Muscle layer of duodenum (tissue), 2 donors: ENCODE data around the gene CNBD2.
"Not testable (repeated sequence)": the region's sequence is repeated elsewhere in the genome, so short reads cannot be mapped to it uniquely, and the experiment has no call there.

Experiments used
- H3K27ac ChIP-seq: one replicate; pipeline ENCODE4 v1.7.0; 2013; ENCODE audit warnings: mild to moderate bottlenecking, low read length
- H3K27me3 ChIP-seq: one replicate; pipeline ENCODE4 v1.7.0; 2013; ENCODE audit warnings: low read depth, mild to moderate bottlenecking, control low read depth, low read length
- H3K36me3 ChIP-seq, 2 donors: one replicate each; pipeline ENCODE4 v1.7.0; 2013; ENCODE audit warnings: low read length in 2 of 2, control low read depth in 1 of 2, mild to moderate bottlenecking in 1 of 2; ENCODE audit not compliant: insufficient read depth in 2 of 2, control insufficient read depth in 1 of 2
- H3K4me1 ChIP-seq, 2 donors: one replicate each; pipeline ENCODE4 v1.7.0; 2013; ENCODE audit warnings: low read length in 2 of 2, mild to moderate bottlenecking in 2 of 2, control low read depth in 1 of 2, moderate library complexity in 1 of 2; ENCODE audit not compliant: insufficient read depth in 2 of 2, control insufficient read depth in 1 of 2
- H3K4me3 ChIP-seq, 2 donors: one replicate each; pipeline ENCODE4 v1.7.0; 2013; ENCODE audit warnings: low read length in 2 of 2, low read depth in 1 of 2, mild to moderate bottlenecking in 1 of 2
- H3K9me3 ChIP-seq, 2 donors: one replicate each; pipeline ENCODE4 v1.7.0; 2013; ENCODE audit warnings: low read length in 2 of 2, control low read depth in 1 of 2, mild to moderate bottlenecking in 1 of 2; ENCODE audit not compliant: control insufficient read depth in 1 of 2
- donor health status: healthy.

Gene CNBD2

DNA sequence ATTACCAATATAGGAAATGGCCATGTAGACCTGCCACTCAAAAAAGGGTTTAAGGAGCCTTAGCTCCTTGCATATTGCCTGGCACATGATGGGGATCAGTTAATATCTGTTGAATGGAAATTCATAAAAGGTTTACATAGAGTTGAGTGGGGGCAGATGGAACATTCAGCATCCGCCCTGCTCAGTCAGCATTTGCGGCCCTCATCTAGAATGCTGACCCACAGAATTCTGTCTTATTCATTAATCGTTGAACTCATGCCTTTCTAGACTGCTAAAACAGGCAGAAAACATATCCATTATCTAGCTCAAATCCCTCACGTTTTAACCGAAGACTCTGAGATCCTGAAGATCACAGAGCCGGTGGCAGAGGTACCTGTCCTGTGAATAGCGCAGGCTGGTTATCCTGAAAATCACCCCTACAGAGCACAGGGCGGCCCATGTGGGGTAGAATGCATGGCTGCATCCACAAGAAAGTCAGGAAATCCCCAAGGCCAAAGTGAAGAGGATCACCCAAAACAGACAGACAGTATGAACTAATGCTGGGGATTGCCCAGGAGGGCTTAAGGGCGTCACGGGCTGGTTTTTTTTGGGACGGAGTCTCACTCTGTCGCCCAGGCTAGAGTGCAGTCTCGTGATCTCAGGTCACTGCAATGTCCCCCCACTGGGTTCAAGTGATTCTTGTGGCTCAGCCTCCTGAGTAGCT, 59.9 kb downstream of the CNBD2 start:
- Histone ChIP-seq H3K9me3 (no peaks in the 10 kb centered on the region), H3K4me3 (no peak overlapping the region), H3K36me3 (no peaks in the 10 kb centered on the region), H3K4me1 (no peaks in the 10 kb centered on the region), H3K27ac (no peak overlapping the region), H3K27me3 (no peaks in the 10 kb centered on the region)

DNA sequence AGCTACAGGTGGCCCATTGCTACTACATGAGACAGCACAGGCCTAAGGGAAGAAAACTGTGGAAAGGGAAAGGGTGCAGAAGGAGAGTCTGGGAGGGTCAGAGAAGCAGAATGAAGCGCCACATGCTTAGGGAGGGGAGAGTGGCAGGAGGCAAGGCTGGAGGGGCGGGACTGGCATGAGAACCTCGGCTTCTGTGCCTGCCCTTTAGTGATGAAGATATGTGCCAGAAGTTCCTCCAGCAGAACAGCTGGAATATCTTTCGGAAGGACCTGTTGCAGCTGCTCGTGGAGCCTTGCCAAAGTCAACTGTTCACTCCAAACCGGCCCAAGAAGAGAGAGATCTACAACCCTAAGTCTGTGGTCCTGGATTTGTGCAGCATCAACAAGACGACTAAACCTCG, 61.8 kb downstream of the CNBD2 start:
- Histone ChIP-seq H3K9me3 (no peaks in the 10 kb centered on the region), H3K4me3 (no peak overlapping the region), H3K27me3 (no peaks in the 10 kb centered on the region), H3K36me3 (no peaks in the 10 kb centered on the region), H3K4me1 (no peaks in the 10 kb centered on the region), H3K27ac (no peak overlapping the region)

DNA sequence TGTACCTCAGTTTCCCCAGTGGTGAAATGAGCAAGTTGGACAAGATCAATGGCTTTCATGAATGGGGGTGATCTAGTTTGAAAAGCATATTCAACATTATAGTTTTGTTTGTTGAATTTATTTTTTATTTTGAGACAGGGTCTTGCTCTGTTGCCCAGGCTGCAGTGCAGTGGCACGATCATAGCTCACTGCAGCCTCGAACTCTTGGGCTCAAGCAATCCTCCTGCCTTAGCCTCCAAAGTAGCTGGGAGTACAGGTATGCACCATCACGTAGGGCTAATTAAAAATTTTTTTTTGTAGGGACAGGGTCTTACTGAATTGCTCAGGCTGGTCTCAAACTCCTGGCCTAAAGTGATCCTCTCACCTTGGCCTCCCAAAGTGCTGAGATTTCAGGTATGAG, 63.4 kb downstream of the CNBD2 start:
- Histone ChIP-seq H3K4me3 (no peak overlapping the region), H3K27me3 (no peaks in the 10 kb centered on the region), H3K4me1 (no peaks in the 10 kb centered on the region), H3K9me3 (no peaks in the 10 kb centered on the region), H3K27ac (no peak overlapping the region), H3K36me3 (no peaks in the 10 kb centered on the region)

DNA sequence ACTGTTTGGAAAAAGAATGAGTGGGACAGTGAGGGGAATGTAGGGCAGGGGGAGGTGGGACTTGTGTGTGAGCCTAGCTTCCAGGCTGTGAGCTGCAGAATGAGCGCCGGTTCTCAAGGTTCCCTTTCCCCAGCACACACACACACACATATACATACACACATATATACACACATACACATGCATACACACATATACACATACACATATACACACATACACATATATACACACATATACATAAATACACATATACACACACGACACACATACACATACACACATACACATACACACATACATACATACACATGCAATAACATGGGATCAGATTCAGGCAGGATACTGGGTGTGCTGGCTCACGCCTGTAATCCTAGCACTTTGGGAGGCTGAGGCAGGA, 66.5 kb downstream of the CNBD2 start:
- H3K4me3 ChIP-seq, result no peak overlapping the region
- H3K27ac ChIP-seq, result no peak overlapping the region
- H3K36me3 ChIP-seq, result no peaks in the 10 kb centered on the region
- no peaks in the 10 kb centered on the region for H3K9me3 ChIP-seq
- no peaks in the 10 kb centered on the region for H3K27me3 ChIP-seq
- no peaks in the 10 kb centered on the region for H3K4me1 ChIP-seq

DNA sequence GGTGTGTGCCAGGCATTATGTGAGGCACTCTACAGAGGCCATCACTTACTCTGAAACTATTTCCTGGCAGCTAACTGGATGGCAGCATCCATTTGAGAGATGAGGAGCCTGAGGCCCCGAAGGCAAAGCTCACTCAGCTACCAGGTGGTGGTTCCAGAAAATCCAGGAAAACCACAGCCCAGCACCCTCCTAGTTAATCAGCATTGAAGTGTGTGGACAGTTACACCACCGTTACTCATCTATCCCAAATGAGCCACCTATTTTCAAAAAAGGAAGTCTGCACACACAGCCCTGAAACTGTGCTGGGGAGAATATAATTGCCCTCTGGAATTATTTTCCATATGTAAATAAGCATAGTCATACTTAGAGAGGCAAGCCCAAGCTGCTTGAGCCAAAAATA, 67.4 kb downstream of the CNBD2 start:
- no peaks in the 10 kb centered on the region for H3K9me3 ChIP-seq
- H3K4me3 ChIP-seq, result no peak overlapping the region
- H3K27me3 ChIP-seq, result no peaks in the 10 kb centered on the region
- no peak overlapping the region for H3K27ac ChIP-seq
- no peaks in the 10 kb centered on the region for H3K36me3 ChIP-seq
- no peaks in the 10 kb centered on the region for H3K4me1 ChIP-seq

DNA sequence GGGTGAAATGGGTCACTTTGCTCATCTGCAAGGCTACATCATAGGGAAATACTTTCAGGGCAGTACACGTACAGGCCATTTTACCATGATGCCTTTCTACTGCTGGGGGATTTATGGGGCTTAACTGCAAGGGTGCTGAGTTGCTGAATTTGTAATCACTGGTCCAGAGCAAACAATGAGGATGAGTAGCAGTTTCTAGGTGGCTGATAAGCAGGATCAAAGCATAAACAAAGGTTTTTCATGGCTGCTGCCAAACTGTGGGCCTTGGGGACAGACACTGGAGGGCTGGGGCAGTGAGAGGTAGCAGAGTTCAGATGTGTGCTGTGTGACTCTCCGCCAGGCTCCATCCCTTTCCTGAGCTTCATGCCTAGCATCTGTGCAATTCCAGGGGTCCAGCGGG, 68.3 kb downstream of the CNBD2 start:
- H3K27me3 ChIP-seq, result no peaks in the 10 kb centered on the region
- peaks cover 0 to 4% of the 10 kb centered on the region in 2 donors for H3K36me3 ChIP-seq
- H3K27ac ChIP-seq, result no peak overlapping the region
- no peak overlapping the region for H3K4me3 ChIP-seq
- no peaks in the 10 kb centered on the region for H3K9me3 ChIP-seq
- no peaks in the 10 kb centered on the region for H3K4me1 ChIP-seq

DNA sequence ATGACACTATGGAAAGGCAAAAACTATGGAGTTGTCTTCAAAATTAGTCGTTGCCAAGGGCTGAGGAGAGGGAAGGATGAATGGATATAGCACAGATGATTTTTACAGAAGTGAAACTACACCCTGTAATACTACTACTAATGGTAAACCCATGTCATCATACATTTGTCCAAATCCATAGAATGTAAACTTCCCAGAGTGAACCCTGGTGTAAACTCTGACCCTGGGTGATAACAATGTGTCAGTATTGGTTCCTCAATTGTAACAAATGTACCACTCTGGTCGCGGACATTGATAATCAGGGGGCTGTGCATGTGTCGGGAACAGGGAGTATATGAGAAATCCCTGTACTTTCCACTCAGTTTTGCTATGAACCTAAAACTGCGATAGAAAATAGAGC, 72.2 kb downstream of the CNBD2 start:
- Histone ChIP-seq H3K4me3 (no peak overlapping the region), H3K4me1 (no peaks in the 10 kb centered on the region), H3K36me3 (peaks cover 0 to 4% of the 10 kb centered on the region in 2 donors), H3K27ac (no peak overlapping the region), H3K9me3 (no peaks in the 10 kb centered on the region), H3K27me3 (no peaks in the 10 kb centered on the region)

DNA sequence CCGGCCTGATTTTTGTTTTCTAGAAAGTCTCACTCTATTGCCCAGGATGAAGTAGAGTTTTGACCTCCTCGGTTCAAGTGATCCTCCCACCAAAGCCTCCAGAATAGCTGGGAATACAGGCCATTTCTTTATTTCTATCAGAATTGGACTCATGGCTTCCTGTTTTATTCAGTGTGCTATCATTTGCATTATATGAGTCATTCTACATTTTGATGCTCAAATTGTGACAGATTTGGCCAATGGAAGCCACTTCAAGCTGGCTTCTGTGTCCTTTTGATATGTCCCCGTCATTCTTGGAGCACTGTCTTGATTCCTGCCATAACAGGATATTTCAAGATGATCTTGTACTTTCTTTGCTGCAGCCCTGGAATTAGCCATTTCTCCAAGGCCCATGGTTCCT, 75.1 kb downstream of the CNBD2 start:
- no peak overlapping the region for H3K27ac ChIP-seq
- H3K36me3 ChIP-seq, result peaks cover 0 to 4% of the 10 kb centered on the region in 2 donors
- H3K4me1 ChIP-seq, result peaks cover 0 to 9% of the 10 kb centered on the region in 2 donors
- no peaks in the 10 kb centered on the region for H3K9me3 ChIP-seq
- H3K27me3 ChIP-seq, result no peaks in the 10 kb centered on the region
- H3K4me3 ChIP-seq, result no peak overlapping the region

DNA sequence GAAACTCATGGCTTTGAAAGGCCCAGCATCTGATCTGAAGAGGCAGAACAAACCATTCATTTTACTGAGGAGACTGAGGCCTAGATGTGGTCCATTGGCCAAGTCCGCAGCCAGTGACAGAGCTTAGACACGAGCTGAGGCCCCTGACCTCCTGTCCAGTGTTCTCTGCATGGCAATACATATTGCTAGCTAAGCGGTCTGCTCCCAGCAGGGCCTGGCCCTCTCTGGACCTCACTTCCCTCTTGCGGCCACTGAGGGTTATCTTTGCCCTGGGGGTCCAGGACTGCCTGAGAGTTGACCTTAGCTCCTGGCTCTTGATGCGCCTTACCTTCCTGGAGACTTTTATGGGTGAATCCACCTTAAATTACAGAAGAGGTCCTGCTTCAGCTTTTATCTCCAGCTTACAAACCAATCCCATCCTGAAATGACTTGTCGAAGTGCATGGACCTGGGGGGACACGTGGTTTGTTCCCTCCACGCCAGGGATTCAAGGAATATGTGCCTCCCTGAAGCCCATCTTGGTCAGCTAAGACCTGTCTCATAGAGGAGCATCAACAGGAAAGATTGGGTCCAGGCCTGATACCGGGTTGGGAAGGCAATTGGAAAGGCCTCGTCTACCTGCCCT, 75.6 kb downstream of the CNBD2 start:
- Histone ChIP-seq H3K4me1 (peaks cover 0 to 13% of the 10 kb centered on the region in 2 donors), H3K27me3 (no peaks in the 10 kb centered on the region), H3K36me3 (peaks cover 0 to 4% of the 10 kb centered on the region in 2 donors), H3K27ac (no peak overlapping the region), H3K4me3 (no peak overlapping the region), H3K9me3 (no peaks in the 10 kb centered on the region)

DNA sequence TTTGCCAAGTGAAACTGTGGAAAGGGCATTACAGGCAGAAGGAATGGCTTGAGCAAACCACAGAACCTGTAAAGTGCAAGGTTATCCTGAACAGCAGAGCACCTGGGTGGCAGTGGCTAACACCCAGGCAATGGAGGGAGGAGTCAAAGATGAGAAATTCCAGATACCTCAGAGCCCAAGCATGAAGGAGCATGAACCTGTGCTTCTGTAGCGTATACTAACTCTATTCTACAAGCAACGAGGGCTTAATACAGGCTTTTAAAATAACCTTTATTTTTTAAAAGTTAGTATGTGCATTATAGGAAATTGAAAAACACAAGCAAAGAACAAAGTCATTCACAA, 77.0 kb downstream of the CNBD2 start:
- Histone ChIP-seq H3K4me1 (peaks cover 0 to 13% of the 10 kb centered on the region in 2 donors), H3K27ac (no peak overlapping the region), H3K4me3 (no peak overlapping the region), H3K27me3 (no peaks in the 10 kb centered on the region), H3K36me3 (peaks cover 0 to 4% of the 10 kb centered on the region in 2 donors), H3K9me3 (no peaks in the 10 kb centered on the region)

DNA sequence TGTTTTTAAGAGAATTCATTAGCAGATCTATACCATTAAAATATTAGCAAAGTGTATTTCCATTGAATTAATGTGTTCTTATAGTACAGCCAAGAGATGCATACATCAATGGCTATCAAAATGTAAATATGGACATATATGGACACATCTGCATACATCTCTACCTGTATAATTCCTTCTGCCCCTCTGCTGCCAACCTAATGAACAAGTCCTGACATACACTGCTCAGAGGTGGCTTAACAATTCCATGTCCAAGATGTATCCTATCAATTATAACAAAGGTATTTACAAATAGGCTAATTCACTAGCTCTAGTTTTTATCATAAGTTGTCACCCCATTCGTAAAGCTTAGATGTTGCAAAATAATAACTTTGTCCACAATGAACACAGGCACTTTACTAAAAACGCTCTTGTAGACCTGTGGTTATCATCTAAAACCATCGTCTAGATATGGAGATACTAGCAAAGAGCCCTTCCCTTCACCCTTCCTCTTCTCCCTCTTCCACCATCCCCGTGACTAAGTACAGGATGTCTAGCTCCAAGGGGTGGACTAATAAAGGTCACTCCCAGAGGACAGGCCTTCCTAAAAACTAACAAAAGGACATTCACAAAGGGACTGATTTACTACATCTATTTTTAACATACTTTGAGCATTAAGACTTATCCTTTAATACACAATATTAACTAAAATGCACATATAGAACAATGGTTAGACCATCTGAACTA, 77.8 kb downstream of the CNBD2 start:
- not testable (repeated sequence) for H3K36me3 ChIP-seq, H3K4me3 ChIP-seq, H3K9me3 ChIP-seq, H3K27me3 ChIP-seq, H3K27ac ChIP-seq
- peaks cover 2 to 15% of the 10 kb centered on the region in 2 donors for H3K4me1 ChIP-seq
